ENCODE results near the gene HSD17B1. TPM values are rescaled to one million over a fixed set of nuclear protein-coding genes. Genes with fewer than 3 reads are reported as not detected.

The HSD17B1 gene
- total and polyA plus RNA-seq, 2 of the 13 experiments (the other 11 are each of a cell fraction or from before 2014, with no cell fraction given), result 0.54 to 0.93 TPM

DNA sequence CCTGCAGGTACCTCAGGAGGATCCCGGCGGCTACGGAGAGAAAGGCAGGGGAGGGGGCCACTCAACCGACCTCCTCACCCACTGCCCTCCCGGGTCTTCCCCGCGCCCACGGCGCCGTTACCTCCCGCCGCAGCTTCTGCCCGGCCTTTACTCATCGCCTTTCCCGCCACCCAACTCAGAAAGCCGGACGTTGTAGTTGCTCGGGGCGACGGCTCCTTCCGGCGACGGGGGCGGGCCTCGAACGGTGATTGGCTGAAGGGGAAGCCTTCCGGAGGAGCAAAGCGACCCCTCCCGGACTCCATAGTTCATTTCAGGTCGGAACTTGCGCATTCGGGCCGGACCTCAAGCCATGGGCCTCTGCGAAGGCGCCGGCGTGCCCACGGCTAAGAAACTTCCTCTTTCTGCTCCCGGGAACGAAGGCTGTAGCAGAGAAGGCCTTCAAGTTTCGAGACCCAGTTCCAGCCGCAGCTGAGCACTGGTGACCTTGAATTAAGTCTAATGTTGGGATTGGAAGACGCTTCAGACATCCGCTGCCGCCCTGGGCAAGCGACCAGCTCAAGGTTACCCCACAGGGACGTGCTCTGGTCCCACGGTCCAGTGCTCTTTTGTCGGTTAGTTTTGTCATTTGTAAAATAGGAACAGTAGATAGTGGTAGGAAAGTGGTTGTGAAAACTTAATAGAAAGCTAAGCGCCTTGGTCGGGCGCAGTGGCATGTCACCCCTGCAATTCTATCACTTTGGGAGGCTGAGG is 25.0 kb downstream of the HSD17B1 start, which contains the start of gene PSMC3IP (continued):
- TF ChIP-seq ESRRA (CRISPR knock-in tag; IDR thresholded peaks at IDR 0.05; ENCODE audit: low read depth), result peak; percentile 45
- no peak for TF ChIP-seq NFKBIZ (CRISPR knock-in tag; IDR thresholded peaks at IDR 0.05)
- TF ChIP-seq FOSL2 (CRISPR knock-in tag; IDR thresholded peaks at IDR 0.05), result peak; percentile 44
- peak; percentile 90 for TF ChIP-seq IKZF5 (CRISPR knock-in tag; IDR thresholded peaks at IDR 0.05)
- TF ChIP-seq ZNF441 (CRISPR knock-in tag; IDR thresholded peaks at IDR 0.05; ENCODE audit: borderline replicate concordance), result peak; percentile 71; the same call in 1 of the 2 replicates
- TF ChIP-seq RFX1 (IDR thresholded peaks at IDR 0.05), result peak; percentile 90
- peak; percentile 85; the same call in 1 of the 2 replicates for TF ChIP-seq ZFP36L1 (CRISPR knock-in tag; IDR thresholded peaks at IDR 0.05)
- TF ChIP-seq, protein P1, sequence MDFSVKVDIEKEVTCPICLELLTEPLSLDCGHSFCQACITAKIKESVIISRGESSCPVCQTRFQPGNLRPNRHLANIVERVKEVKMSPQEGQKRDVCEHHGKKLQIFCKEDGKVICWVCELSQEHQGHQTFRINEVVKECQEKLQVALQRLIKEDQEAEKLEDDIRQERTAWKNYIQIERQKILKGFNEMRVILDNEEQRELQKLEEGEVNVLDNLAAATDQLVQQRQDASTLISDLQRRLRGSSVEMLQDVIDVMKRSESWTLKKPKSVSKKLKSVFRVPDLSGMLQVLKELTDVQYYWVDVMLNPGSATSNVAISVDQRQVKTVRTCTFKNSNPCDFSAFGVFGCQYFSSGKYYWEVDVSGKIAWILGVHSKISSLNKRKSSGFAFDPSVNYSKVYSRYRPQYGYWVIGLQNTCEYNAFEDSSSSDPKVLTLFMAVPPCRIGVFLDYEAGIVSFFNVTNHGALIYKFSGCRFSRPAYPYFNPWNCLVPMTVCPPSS (IDR thresholded peaks at IDR 0.05), result no peak
- peak; percentile 82 for TF ChIP-seq ATF1 (CRISPR knock-in tag; IDR thresholded peaks at IDR 0.05)
- TF ChIP-seq ZNF280B (CRISPR knock-in tag; IDR thresholded peaks at IDR 0.05; ENCODE audit: borderline replicate concordance), result no peak; the same call in 1 of the 2 replicates
- 0 out of 2 replicates have a peak, but pooled peaks have one; percentile 53 for TF ChIP-seq ZNF335 (CRISPR knock-in tag; IDR thresholded peaks at IDR 0.05)
- no peak for TF ChIP-seq HMGA1 (CRISPR knock-in tag; conservative IDR thresholded peaks at IDR 0.05)
- no peak for TF ChIP-seq CENPX (CRISPR knock-in tag; IDR thresholded peaks at IDR 0.05)
- TF ChIP-seq ZNF513 (CRISPR knock-in tag; conservative IDR thresholded peaks at IDR 0.05), result no peak
- TF ChIP-seq DNMT3B (CRISPR knock-in tag; conservative IDR thresholded peaks at IDR 0.05), result peak; percentile 68; the same call in 1 of the 2 replicates
- no peak; the same call in 1 of the 2 replicates for TF ChIP-seq STAT5B (CRISPR knock-in tag; IDR thresholded peaks at IDR 0.05)
- no peak for TF ChIP-seq ZNF484 (CRISPR knock-in tag; IDR thresholded peaks at IDR 0.05; ENCODE audit: borderline replicate concordance, low read depth)
- peak; percentile 91 for TF ChIP-seq RBM22 (optimal IDR thresholded peaks at IDR 0.05; ENCODE audit: low read length)
- no peak for TF ChIP-seq KAT2B (IDR thresholded peaks at IDR 0.05; ENCODE audit: borderline replicate concordance, low read depth, low read length)
- TF ChIP-seq ASH2L (IDR thresholded peaks at IDR 0.05; ENCODE audit: insufficient read length, low read depth, low read length), result peak; percentile 72
- peak; percentile 59; the same call in 1 of the 2 replicates for TF ChIP-seq ZNF30 (CRISPR knock-in tag; IDR thresholded peaks at IDR 0.05)
- TF ChIP-seq, protein P2, sequence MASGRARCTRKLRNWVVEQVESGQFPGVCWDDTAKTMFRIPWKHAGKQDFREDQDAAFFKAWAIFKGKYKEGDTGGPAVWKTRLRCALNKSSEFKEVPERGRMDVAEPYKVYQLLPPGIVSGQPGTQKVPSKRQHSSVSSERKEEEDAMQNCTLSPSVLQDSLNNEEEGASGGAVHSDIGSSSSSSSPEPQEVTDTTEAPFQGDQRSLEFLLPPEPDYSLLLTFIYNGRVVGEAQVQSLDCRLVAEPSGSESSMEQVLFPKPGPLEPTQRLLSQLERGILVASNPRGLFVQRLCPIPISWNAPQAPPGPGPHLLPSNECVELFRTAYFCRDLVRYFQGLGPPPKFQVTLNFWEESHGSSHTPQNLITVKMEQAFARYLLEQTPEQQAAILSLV (CRISPR knock-in tag; IDR thresholded peaks at IDR 0.05; ENCODE audit: borderline replicate concordance), result peak; percentile 85
